SJCRH30 (cell line): ENCODE measurements around the gene HELQ. TPM values are rescaled to one million over a fixed set of nuclear protein-coding genes. Genes with fewer than 3 reads are reported as not detected.
A peak's percentile ranks its signal among the peaks of the same experiment; 100 is the strongest.
"Not testable (repeated sequence)": the region's sequence is repeated elsewhere in the genome, so short reads cannot be mapped to it uniquely, and the experiment has no call there.

Experiments
- DNase-seq, 2 experiments: peaks; one replicate each; pipeline ENCODE4 v3.0.0-alpha.2; 2015 to 2020
- H3K27ac ChIP-seq: fragments of 250-450 bp; sonication (Bioruptor Pico); 2 replicates; pipeline ENCODE4 v1.5.1; 2020; ENCODE audit warnings: mild to moderate bottlenecking, moderate library complexity
- H3K27me3 ChIP-seq: fragments of 250-450 bp; sonication (Bioruptor Pico); 2 replicates; pipeline ENCODE4 v1.5.1; 2020; ENCODE audit warnings: mild to moderate bottlenecking, moderate library complexity
- H3K36me3 ChIP-seq: fragments of 250-450 bp; sonication (Bioruptor Pico); 2 replicates; pipeline ENCODE4 v1.5.1; 2020; ENCODE audit warnings: mild to moderate bottlenecking, moderate library complexity
- H3K4me1 ChIP-seq: fragments of 250-450 bp; sonication (Bioruptor Pico); 2 replicates; pipeline ENCODE4 v1.5.1; 2020; ENCODE audit warnings: mild to moderate bottlenecking, moderate library complexity
- H3K4me3 ChIP-seq: fragments of 250-450 bp; sonication (Bioruptor Pico); 2 replicates; pipeline ENCODE4 v1.5.1; 2020; ENCODE audit warnings: mild to moderate bottlenecking, moderate library complexity
- H3K9me3 ChIP-seq: fragments of 250-450 bp; sonication (Bioruptor Pico); replicated peaks from 2 replicates; pipeline ENCODE4 v1.5.1; 2020; ENCODE audit warnings: mild to moderate bottlenecking, moderate library complexity
- total RNA-seq: library from RNA; depleted of rRNA; stranded (reverse); fragments of >200 nt; shearing (Covaris generic); gene quantifications from 2 replicates; pipeline ENCODE4 v1.2.3, GENCODE V29; 2014; rRNA removed

The HELQ gene
- 20.0 and 25.9 TPM in 2 replicates for total RNA-seq

GRCh38 chr4:83455281-83456183, at the start of gene HELQ, which contains the start of gene MRPS18C:
Gene HELQ, minus strand, starts transcription at chr4:83455823. Its CDS starts 130 bp downstream, at chr4:83455693.
Gene MRPS18C, plus strand, starts transcription at chr4:83456058. Its CDS starts 20 bp downstream, at chr4:83456078.
- DNase-seq: peak; percentile 99 to 100
- peak within 1 kb of the TSS; percentile 78 for H3K4me3 ChIP-seq
- peaks cover 43% of the 10 kb centered on the region for H3K36me3 ChIP-seq
- H3K4me1 ChIP-seq: peaks cover 8% of the 10 kb centered on the region; the same call in 1 of the 2 replicates
- no peaks in the 10 kb centered on the region for H3K9me3 ChIP-seq
- H3K27ac ChIP-seq: peak within 1 kb of the TSS; percentile 87
- H3K27me3 ChIP-seq: no peaks in the 10 kb centered on the region

GRCh38 chr4:83504996-83505395, 49.4 kb upstream of the HELQ start:
- Histone ChIP-seq H3K36me3 (no peaks in the 10 kb centered on the region), H3K27me3 (peaks cover 21% of the 10 kb centered on the region), H3K27ac (no peak overlapping the region), H3K9me3 (peaks cover 2% of the 10 kb centered on the region; the same call in 1 of the 2 replicates), H3K4me3 (no peak overlapping the region), H3K4me1 (no peaks in the 10 kb centered on the region)
- DNase-seq: no peak

- Histone ChIP-seq H3K9me3 (peaks cover 2% of the 10 kb centered on the region; the same call in 1 of the 2 replicates), H3K27me3 (peaks cover 21% of the 10 kb centered on the region), H3K4me3 (no peak overlapping the region), H3K27ac (no peak overlapping the region), H3K36me3 (no peaks in the 10 kb centered on the region), H3K4me1 (no peaks in the 10 kb centered on the region)
- DNase-seq: no peak
Observed at GRCh38 chr4:83504503-83504902, 48.9 kb upstream of the HELQ start.

- Histone ChIP-seq H3K36me3 (no peaks in the 10 kb centered on the region), H3K27me3 (peaks cover 21% of the 10 kb centered on the region), H3K4me3 (no peak overlapping the region), H3K9me3 (peaks cover 2% of the 10 kb centered on the region; the same call in 1 of the 2 replicates), H3K27ac (no peak overlapping the region), H3K4me1 (no peaks in the 10 kb centered on the region)
- DNase-seq: no peak
Observed at GRCh38 chr4:83503974-83504373, 48.4 kb upstream of the HELQ start.

GRCh38 chr4:83501671-83502070, 46.0 kb upstream of the HELQ start:
- not testable (repeated sequence) for H3K36me3 ChIP-seq, H3K27ac ChIP-seq, H3K4me1 ChIP-seq, H3K4me3 ChIP-seq, H3K9me3 ChIP-seq, DNase-seq
- H3K27me3 ChIP-seq: peaks cover 21% of the 10 kb centered on the region

GRCh38 chr4:83498187-83498586, 42.6 kb upstream of the HELQ start:
- peaks cover 17% of the 10 kb centered on the region for H3K27me3 ChIP-seq

GRCh38 chr4:83496085-83496917, 40.7 kb upstream of the HELQ start:
- not testable (repeated sequence) for DNase-seq

More at GRCh38 chr4:83498187-83498586, 42.6 kb upstream of the HELQ start:
- no peak for DNase-seq
- H3K27ac ChIP-seq: no peak overlapping the region
- no peaks in the 10 kb centered on the region for H3K36me3 ChIP-seq
- H3K4me3 ChIP-seq: no peak overlapping the region
- H3K4me1 ChIP-seq: no peaks in the 10 kb centered on the region
- peaks cover 2% of the 10 kb centered on the region; the same call in 1 of the 2 replicates for H3K9me3 ChIP-seq

GRCh38 chr4:83490876-83491450, 35.3 kb upstream of the HELQ start:
- H3K36me3 ChIP-seq: no peaks in the 10 kb centered on the region
- DNase-seq: peak in 1 of 2 experiments; percentile 58
- H3K27ac ChIP-seq: no peak overlapping the region
- H3K4me3 ChIP-seq: no peak overlapping the region
- no peaks in the 10 kb centered on the region for H3K9me3 ChIP-seq
- H3K27me3 ChIP-seq: no peaks in the 10 kb centered on the region; the same call in 1 of the 2 replicates
- no peaks in the 10 kb centered on the region for H3K4me1 ChIP-seq

More at GRCh38 chr4:83496085-83496917, 40.7 kb upstream of the HELQ start:
- H3K27me3 ChIP-seq, H3K4me1 ChIP-seq, H3K36me3 ChIP-seq, H3K27ac ChIP-seq, H3K9me3 ChIP-seq, H3K4me3 ChIP-seq: not testable (repeated sequence)

- no peak for DNase-seq
- Histone ChIP-seq H3K4me1 (no peaks in the 10 kb centered on the region), H3K4me3 (no peak overlapping the region), H3K27ac (no peak overlapping the region), H3K27me3 (no peaks in the 10 kb centered on the region), H3K9me3 (no peaks in the 10 kb centered on the region), H3K36me3 (no peaks in the 10 kb centered on the region)
Observed at GRCh38 chr4:83489711-83490326, 34.2 kb upstream of the HELQ start.

GRCh38 chr4:83486457-83487129, 31.0 kb upstream of the HELQ start:
- Histone ChIP-seq H3K27me3 (no peaks in the 10 kb centered on the region), H3K36me3 (no peaks in the 10 kb centered on the region), H3K4me3 (no peak overlapping the region), H3K9me3 (no peaks in the 10 kb centered on the region), H3K4me1 (no peaks in the 10 kb centered on the region; the same call in 1 of the 2 replicates), H3K27ac (no peak overlapping the region)
- DNase-seq: no peak

GRCh38 chr4:83484500-83485461, 29.2 kb upstream of the HELQ start, which contains the start of gene ABRAXAS1:
Gene ABRAXAS1, minus strand, starts transcription at chr4:83485100. Its CDS starts 28 bp downstream, at chr4:83485072.
- DNase-seq: peak; percentile 97 to 98
- H3K27me3 ChIP-seq: no peaks in the 10 kb centered on the region
- no peaks in the 10 kb centered on the region; the same call in 1 of the 2 replicates for H3K4me1 ChIP-seq
- H3K36me3 ChIP-seq: no peaks in the 10 kb centered on the region
- peak within 1 kb of the TSS; percentile 74 for H3K4me3 ChIP-seq
- peak within 1 kb of the TSS; percentile 64 for H3K27ac ChIP-seq
- H3K9me3 ChIP-seq: no peaks in the 10 kb centered on the region

GRCh38 chr4:83473966-83474365, 18.3 kb upstream of the HELQ start:
- Histone ChIP-seq H3K4me1 (no peaks in the 10 kb centered on the region), H3K27ac (no peak overlapping the region), H3K27me3 (no peaks in the 10 kb centered on the region), H3K9me3 (no peaks in the 10 kb centered on the region), H3K4me3 (no peak overlapping the region), H3K36me3 (peaks cover 7% of the 10 kb centered on the region)
- DNase-seq: no peak

- no peak overlapping the region for H3K27ac ChIP-seq
- H3K4me1 ChIP-seq: no peaks in the 10 kb centered on the region
Observed at GRCh38 chr4:83473423-83473822, 17.8 kb upstream of the HELQ start.

More at GRCh38 chr4:83473423-83473822, 17.8 kb upstream of the HELQ start:
- DNase-seq: no peak
- Histone ChIP-seq H3K27me3 (no peaks in the 10 kb centered on the region), H3K4me3 (no peak overlapping the region), H3K36me3 (peaks cover 4% of the 10 kb centered on the region), H3K9me3 (no peaks in the 10 kb centered on the region)
